Thyroid gland (tissue), 4 donors: ENCODE data around the gene SMAD3.

Experiments
- POLR2A ChIP-seq, 2 donors: fragments of 450-650 bp; IDR thresholded peaks; one replicate each; pipeline ENCODE4 v1.6.1; 2017; ENCODE audit warnings: antibody characterized with exemption in 2 of 2, mild to moderate bottlenecking in 2 of 2, moderate library complexity in 1 of 2
- TF ChIP-seq, protein P1 (sequence below), 6 experiments: fragments of 200-600 bp in 3 of 6; fragments of 450-650 bp in 3 of 6; sonication (generic) in 3 of 6; IDR thresholded peaks; one replicate each; pipeline ENCODE4 v1.5.1; 2016 to 2019; ENCODE audit warnings: antibody characterized with exemption in 6 of 6, mild to moderate bottlenecking in 2 of 6, inconsistent platforms in 1 of 6, moderate library complexity in 1 of 6

DNA sequence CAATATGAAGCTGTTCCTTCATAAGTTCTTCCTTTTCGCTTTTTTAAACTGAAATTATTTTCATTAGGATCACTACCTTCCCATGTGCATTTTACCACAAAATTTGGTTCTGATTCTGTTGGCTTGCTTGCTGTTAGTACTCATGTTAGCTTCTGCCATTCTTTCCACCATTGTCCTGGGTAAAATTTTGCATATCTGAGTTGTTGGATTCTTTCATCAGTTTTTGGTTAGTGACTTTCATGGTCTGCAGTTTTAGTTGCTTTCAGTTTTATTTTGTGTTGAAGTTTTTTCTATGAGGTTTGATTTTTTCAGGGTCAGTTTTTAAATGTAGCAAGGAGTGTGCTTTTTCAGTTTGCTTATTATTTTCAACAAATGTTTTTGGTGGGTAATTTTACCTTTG lies 71.9 kb downstream of the SMAD3 start:
- TF ChIP-seq, protein P1, sequence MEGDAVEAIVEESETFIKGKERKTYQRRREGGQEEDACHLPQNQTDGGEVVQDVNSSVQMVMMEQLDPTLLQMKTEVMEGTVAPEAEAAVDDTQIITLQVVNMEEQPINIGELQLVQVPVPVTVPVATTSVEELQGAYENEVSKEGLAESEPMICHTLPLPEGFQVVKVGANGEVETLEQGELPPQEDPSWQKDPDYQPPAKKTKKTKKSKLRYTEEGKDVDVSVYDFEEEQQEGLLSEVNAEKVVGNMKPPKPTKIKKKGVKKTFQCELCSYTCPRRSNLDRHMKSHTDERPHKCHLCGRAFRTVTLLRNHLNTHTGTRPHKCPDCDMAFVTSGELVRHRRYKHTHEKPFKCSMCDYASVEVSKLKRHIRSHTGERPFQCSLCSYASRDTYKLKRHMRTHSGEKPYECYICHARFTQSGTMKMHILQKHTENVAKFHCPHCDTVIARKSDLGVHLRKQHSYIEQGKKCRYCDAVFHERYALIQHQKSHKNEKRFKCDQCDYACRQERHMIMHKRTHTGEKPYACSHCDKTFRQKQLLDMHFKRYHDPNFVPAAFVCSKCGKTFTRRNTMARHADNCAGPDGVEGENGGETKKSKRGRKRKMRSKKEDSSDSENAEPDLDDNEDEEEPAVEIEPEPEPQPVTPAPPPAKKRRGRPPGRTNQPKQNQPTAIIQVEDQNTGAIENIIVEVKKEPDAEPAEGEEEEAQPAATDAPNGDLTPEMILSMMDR (IDR thresholded peaks at IDR 0.05), result no peak
- no peak for TF ChIP-seq POLR2A (IDR thresholded peaks at IDR 0.05)
